Thyroid gland (tissue), 4 donors: Measurements from ENCODE around the gene ZNF438. TPM values are rescaled to one million over a fixed set of nuclear protein-coding genes. Genes with fewer than 3 reads are reported as not detected.

Source experiments
- DNase-seq, 2 donors: peaks; one replicate each; pipeline ENCODE4 v3.0.0-alpha.2; 2019
- H3K27ac ChIP-seq, 3 donors: fragments of 200-600 bp; sonication (generic); 1 replicate in 2 of 3; 2 replicates in 1 of 3; pipeline ENCODE4 v1.5.1; 2016 to 2019; ENCODE audit warnings: mild to moderate bottlenecking in 1 of 3, moderate library complexity in 1 of 3
- H3K27me3 ChIP-seq: fragments of 200-600 bp; sonication (generic); one replicate; pipeline ENCODE4 v1.5.1; 2019
- H3K36me3 ChIP-seq, 2 donors: fragments of 200-600 bp; sonication (generic); one replicate each; pipeline ENCODE4 v1.5.1; 2016 to 2019
- H3K4me1 ChIP-seq, 2 donors: fragments of 200-600 bp; sonication (generic); one replicate each; pipeline ENCODE4 v1.5.1; 2017 to 2019
- H3K4me3 ChIP-seq, 3 donors: fragments of 200-600 bp; sonication (generic); replicated peaks in 1 of 3; 1 replicate in 2 of 3; 2 replicates in 1 of 3; pipeline ENCODE4 v1.5.1; 2016; ENCODE audit warnings: mild to moderate bottlenecking in 1 of 3
- H3K9me3 ChIP-seq: fragments of 200-600 bp; sonication (generic); one replicate; pipeline ENCODE4 v1.5.1; 2017
- POLR2A ChIP-seq, 2 donors: fragments of 450-650 bp; IDR thresholded peaks; one replicate each; pipeline ENCODE4 v1.6.1; 2017; ENCODE audit warnings: antibody characterized with exemption in 2 of 2, mild to moderate bottlenecking in 2 of 2, moderate library complexity in 1 of 2
- WGBS, 2 donors: methylation state at CpG; one replicate each; pipeline ENCODE4 v1.1.5; 2017; 5-methylcytosine and 5-hydroxymethylcytosine counted together
- intact Hi-C: fragments of 100-400 bp; cut with DNase I; formaldehyde crosslinking; loops from one replicate; pipeline ENCODE4 v1.15.1; 2023
- total RNA-seq, 4 donors: library from RNA; depleted of rRNA; stranded (reverse); fragments of >200 nt; gene quantifications; one replicate each; pipeline ENCODE4 v1.2.3, GENCODE V29; 2016
- TF ChIP-seq, protein P1 (sequence below), 6 experiments: fragments of 200-600 bp in 3 of 6; fragments of 450-650 bp in 3 of 6; sonication (generic) in 3 of 6; IDR thresholded peaks; one replicate each; pipeline ENCODE4 v1.5.1; 2016 to 2019; ENCODE audit warnings: antibody characterized with exemption in 6 of 6, mild to moderate bottlenecking in 2 of 6, inconsistent platforms in 1 of 6, moderate library complexity in 1 of 6

ZNF438 gene
- total RNA-seq, 4 donors from 2014 or later: 19.2 to 21.8 (median 20.3) TPM

- peaks cover 20 to 24% of the 10 kb centered on the region in 2 donors for H3K4me1 ChIP-seq
- H3K27me3 ChIP-seq: no peaks in the 10 kb centered on the region
- peak overlapping the region; percentile 22 to 63 (median 48) for H3K27ac ChIP-seq
- no peaks in the 10 kb centered on the region for H3K36me3 ChIP-seq
- H3K9me3 ChIP-seq: no peaks in the 10 kb centered on the region
- intact Hi-C loops: no loop called here
- no peak overlapping the region for H3K4me3 ChIP-seq
- WGBS, 2 donors: 96 to 97% methylated on average over 4 of the region's 4 CpGs
- no peak for DNase-seq
- no peak for TF ChIP-seq POLR2A (IDR thresholded peaks at IDR 0.05)
- TF ChIP-seq, protein P1, sequence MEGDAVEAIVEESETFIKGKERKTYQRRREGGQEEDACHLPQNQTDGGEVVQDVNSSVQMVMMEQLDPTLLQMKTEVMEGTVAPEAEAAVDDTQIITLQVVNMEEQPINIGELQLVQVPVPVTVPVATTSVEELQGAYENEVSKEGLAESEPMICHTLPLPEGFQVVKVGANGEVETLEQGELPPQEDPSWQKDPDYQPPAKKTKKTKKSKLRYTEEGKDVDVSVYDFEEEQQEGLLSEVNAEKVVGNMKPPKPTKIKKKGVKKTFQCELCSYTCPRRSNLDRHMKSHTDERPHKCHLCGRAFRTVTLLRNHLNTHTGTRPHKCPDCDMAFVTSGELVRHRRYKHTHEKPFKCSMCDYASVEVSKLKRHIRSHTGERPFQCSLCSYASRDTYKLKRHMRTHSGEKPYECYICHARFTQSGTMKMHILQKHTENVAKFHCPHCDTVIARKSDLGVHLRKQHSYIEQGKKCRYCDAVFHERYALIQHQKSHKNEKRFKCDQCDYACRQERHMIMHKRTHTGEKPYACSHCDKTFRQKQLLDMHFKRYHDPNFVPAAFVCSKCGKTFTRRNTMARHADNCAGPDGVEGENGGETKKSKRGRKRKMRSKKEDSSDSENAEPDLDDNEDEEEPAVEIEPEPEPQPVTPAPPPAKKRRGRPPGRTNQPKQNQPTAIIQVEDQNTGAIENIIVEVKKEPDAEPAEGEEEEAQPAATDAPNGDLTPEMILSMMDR (IDR thresholded peaks at IDR 0.05): no peak
Measured at GRCh38 chr10:30979956-30980355, 51.7 kb downstream of the ZNF438 start.

DNA sequence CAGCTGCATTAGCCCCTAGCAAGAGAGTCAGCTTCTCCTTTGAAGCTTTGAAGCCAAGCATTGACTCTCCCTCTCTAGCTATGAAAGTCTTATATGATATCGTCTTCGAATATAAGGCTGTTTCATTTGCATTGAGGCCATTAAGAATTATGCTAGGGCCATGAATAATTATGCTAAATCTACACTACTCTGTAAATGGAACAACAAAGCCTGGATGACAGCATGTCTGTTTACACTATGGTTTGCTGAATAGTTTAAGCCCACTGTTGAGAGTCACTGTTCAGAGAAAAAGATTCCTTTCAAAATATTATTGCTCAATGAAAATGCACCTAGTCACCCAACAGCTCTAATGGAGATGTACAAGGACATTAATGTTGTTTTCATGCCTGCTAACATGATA lies 52.8 kb downstream of the ZNF438 start:
- H3K36me3 ChIP-seq: no peaks in the 10 kb centered on the region
- no peak overlapping the region for H3K4me3 ChIP-seq
- WGBS, 2 donors: 92 to 100% methylated on average over 2 of the region's 2 CpGs
- TF ChIP-seq POLR2A (IDR thresholded peaks at IDR 0.05): no peak
- intact Hi-C loops: no loop called here
- H3K4me1 ChIP-seq: peaks cover 20 to 29% of the 10 kb centered on the region in 2 donors
- H3K27me3 ChIP-seq: no peaks in the 10 kb centered on the region
- H3K27ac ChIP-seq: no peak overlapping the region
- H3K9me3 ChIP-seq: no peaks in the 10 kb centered on the region
- DNase-seq: no peak

GRCh38 chr10:30977385-30977784 lies 54.3 kb downstream of the ZNF438 start:
- Histone ChIP-seq H3K36me3 (no peaks in the 10 kb centered on the region), H3K27ac (no peak overlapping the region), H3K4me3 (no peak overlapping the region), H3K9me3 (no peaks in the 10 kb centered on the region), H3K4me1 (peaks cover 20 to 21% of the 10 kb centered on the region in 2 donors), H3K27me3 (no peaks in the 10 kb centered on the region)
- TF ChIP-seq POLR2A (IDR thresholded peaks at IDR 0.05): no peak
- TF ChIP-seq, protein P1 (IDR thresholded peaks at IDR 0.05): no peak
- intact Hi-C loops: no loop called here
- DNase-seq: no peak
- 93 to 95% methylated on average over 8 of the region's 8 CpGs for WGBS, 2 donors

- Histone ChIP-seq H3K36me3 (no peaks in the 10 kb centered on the region), H3K9me3 (no peaks in the 10 kb centered on the region), H3K27me3 (no peaks in the 10 kb centered on the region), H3K4me3 (no peak overlapping the region), H3K4me1 (peaks cover 8% of the 10 kb centered on the region in 2 donors), H3K27ac (peak overlapping the region in 1 of 3 donors; percentile 6)
- WGBS, 2 donors: 91 to 92% methylated on average over 1 of the region's 1 CpG
- intact Hi-C loops: no loop called here
- TF ChIP-seq, protein P1 (IDR thresholded peaks at IDR 0.05): no peak
- no peak for TF ChIP-seq POLR2A (IDR thresholded peaks at IDR 0.05)
- no peak for DNase-seq
Measured at GRCh38 chr10:30974773-30975415, 56.8 kb downstream of the ZNF438 start.

DNA sequence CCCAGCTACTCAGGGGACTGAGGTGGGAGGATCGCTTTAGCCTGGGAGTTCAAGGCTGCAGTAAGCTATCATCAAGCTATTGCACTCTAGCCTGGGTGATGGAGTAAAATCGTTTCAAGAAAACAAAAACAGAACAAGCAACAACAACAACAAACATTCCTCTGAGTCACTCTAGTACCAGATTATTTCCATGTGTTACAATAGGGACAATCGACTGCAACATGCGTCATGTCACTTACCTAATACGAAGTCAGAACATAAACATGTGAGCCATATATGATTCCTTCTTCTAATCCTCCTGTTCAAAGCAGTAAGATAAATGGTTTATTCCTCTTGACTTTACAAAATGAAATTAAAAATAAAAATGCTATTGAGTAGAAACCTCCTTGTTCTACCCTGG lies 57.3 kb downstream of the ZNF438 start:
- 87 to 90% methylated on average over 5 of the region's 5 CpGs for WGBS, 2 donors
- no peaks in the 10 kb centered on the region for H3K27me3 ChIP-seq

More for the DNA sequence above, 57.3 kb downstream of the ZNF438 start:
- no peak for TF ChIP-seq POLR2A (IDR thresholded peaks at IDR 0.05)
- TF ChIP-seq, protein P1 (IDR thresholded peaks at IDR 0.05): no peak
- no peaks in the 10 kb centered on the region for H3K9me3 ChIP-seq
- no peaks in the 10 kb centered on the region for H3K36me3 ChIP-seq
- H3K27ac ChIP-seq: no peak overlapping the region
- no peak for DNase-seq
- H3K4me3 ChIP-seq: no peak overlapping the region
- intact Hi-C loops: no loop called here
- H3K4me1 ChIP-seq: peaks cover 8% of the 10 kb centered on the region in 2 donors
